Esophagus muscularis mucosa (tissue), 4 donors: ENCODE measurements around the gene SGK2. TPM values are rescaled to one million over a fixed set of nuclear protein-coding genes. Genes with fewer than 3 reads are reported as not detected.

Experiments used
- DNase-seq: peaks from one replicate; pipeline ENCODE4 v3.0.0-alpha.2; 2017; ENCODE audit errors: extremely low spot score
- H3K27ac ChIP-seq, 4 donors: fragments of 200-600 bp; sonication (generic); replicated peaks in 1 of 4; 1 replicate in 3 of 4; 2 replicates in 1 of 4; pipeline ENCODE4 v1.5.1; 2016 to 2019; ENCODE audit warnings: mild to moderate bottlenecking in 1 of 4
- H3K27me3 ChIP-seq, 4 donors: fragments of 200-600 bp; sonication (generic); one replicate each; pipeline versions ENCODE4 v1.5.1 to v1.6.0; 2016 to 2019
- H3K36me3 ChIP-seq, 4 donors: fragments of 200-600 bp; sonication (generic); one replicate each; pipeline ENCODE4 v1.5.1; 2016 to 2019
- H3K4me1 ChIP-seq, 4 donors: fragments of 200-600 bp; sonication (generic); one replicate each; pipeline ENCODE4 v1.5.1; 2016 to 2019
- H3K4me3 ChIP-seq, 4 donors: fragments of 200-600 bp; sonication (generic); 1 replicate in 2 of 4; 2 replicates in 2 of 4; pipeline ENCODE4 v1.5.1; 2016 to 2019; ENCODE audit warnings: mild to moderate bottlenecking in 4 of 4, moderate library complexity in 1 of 4
- H3K9me3 ChIP-seq, 4 donors: fragments of 200-600 bp; sonication (generic); 1 replicate in 3 of 4; 2 replicates in 1 of 4; pipeline ENCODE4 v1.5.1; 2016 to 2019
- EP300 ChIP-seq: sonication (generic); formaldehyde crosslinking; IDR thresholded peaks from one replicate; pipeline ENCODE4 v1.6.1; 2017; ENCODE audit warnings: antibody characterized with exemption
- POLR2A ChIP-seq: fragments of 450-650 bp; IDR thresholded peaks from one replicate; pipeline ENCODE4 v1.6.1; 2017; ENCODE audit warnings: antibody characterized with exemption, moderate library complexity, mild to moderate bottlenecking, low read depth
- POLR2AphosphoS5 ChIP-seq, 2 donors: sonication (generic); formaldehyde crosslinking; IDR thresholded peaks; one replicate each; pipeline ENCODE4 v1.6.1; 2017; ENCODE audit warnings: antibody characterized with exemption in 2 of 2
- WGBS: methylation state at CpG from one replicate; pipeline ENCODE4 v1.1.5; 2018; 5-methylcytosine and 5-hydroxymethylcytosine counted together
- intact Hi-C: fragments of 100-400 bp; cut with DNase I; formaldehyde crosslinking; loops from one replicate; pipeline ENCODE4 v1.15.1; 2023
- total RNA-seq, 4 donors: library from RNA; depleted of rRNA; stranded (reverse); fragments of >200 nt; gene quantifications; one replicate each; pipeline versions ENCODE4 v1.1.0 to v1.2.1, GENCODE V29; 2016
- TF ChIP-seq, protein P1 (sequence below), 3 experiments: fragments of 200-600 bp in 2 of 3; fragments of 450-650 bp in 1 of 3; sonication (generic) in 2 of 3; IDR thresholded peaks; one replicate each; pipeline ENCODE4 v1.5.1; 2017 to 2019; ENCODE audit warnings: antibody characterized with exemption in 3 of 3, mild to moderate bottlenecking in 2 of 3, moderate library complexity in 1 of 3

SGK2 gene
- total RNA-seq, 4 donors from 2014 or later, result 0.42 to 1.3 (median 0.66) TPM; not detected in 1

DNA sequence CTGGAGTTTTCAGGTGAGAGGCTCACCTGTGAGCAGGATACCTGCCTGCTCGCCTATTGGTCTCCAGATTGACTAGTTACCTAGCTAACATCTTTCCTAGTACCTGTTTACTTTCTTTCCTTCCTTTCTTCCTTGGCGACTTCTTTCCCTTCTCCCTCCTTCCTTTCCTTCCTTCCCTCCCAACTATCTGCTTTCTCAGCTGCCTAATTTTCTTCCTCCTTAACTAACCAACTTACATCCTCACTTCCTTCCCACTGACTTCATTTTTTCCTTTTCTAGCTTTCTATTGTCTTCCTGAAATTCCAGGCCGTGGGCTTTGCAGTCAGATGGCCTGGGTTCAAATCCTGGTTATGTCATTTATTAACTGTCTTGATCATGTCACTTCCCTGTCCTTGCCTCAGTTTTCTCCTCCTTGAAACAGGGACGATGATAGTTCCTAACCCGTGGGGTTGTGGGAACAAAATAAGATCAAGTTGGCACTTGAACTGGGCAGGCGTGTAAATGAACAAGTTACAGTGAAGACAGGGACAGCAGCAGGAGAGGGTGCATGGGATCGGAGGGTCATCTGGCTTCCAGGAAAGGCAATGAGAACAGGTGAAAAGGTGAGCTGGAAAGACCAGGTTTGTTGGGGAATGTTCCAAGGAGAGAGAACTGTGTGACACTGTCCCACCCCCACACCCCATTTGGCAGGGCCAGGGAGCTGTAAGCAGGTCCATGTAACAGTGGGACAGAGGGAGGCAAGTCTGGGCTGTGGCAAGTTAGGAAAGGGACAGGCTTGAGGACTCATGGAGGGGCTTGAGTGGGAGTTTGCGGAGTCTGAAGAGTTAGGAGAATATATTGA is 540 bp downstream of the SGK2 start:
- TF ChIP-seq POLR2A, result no peak
- TF ChIP-seq POLR2AphosphoS5 (IDR thresholded peaks at IDR 0.05), result no peak
- TF ChIP-seq, protein P1, sequence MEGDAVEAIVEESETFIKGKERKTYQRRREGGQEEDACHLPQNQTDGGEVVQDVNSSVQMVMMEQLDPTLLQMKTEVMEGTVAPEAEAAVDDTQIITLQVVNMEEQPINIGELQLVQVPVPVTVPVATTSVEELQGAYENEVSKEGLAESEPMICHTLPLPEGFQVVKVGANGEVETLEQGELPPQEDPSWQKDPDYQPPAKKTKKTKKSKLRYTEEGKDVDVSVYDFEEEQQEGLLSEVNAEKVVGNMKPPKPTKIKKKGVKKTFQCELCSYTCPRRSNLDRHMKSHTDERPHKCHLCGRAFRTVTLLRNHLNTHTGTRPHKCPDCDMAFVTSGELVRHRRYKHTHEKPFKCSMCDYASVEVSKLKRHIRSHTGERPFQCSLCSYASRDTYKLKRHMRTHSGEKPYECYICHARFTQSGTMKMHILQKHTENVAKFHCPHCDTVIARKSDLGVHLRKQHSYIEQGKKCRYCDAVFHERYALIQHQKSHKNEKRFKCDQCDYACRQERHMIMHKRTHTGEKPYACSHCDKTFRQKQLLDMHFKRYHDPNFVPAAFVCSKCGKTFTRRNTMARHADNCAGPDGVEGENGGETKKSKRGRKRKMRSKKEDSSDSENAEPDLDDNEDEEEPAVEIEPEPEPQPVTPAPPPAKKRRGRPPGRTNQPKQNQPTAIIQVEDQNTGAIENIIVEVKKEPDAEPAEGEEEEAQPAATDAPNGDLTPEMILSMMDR (IDR thresholded peaks at IDR 0.05), result no peak
- TF ChIP-seq EP300, result no peak
- Histone ChIP-seq H3K4me3 (no peak overlapping the region), H3K27ac (no peak overlapping the region), H3K36me3 (no peaks in the 10 kb centered on the region), H3K9me3 (no peaks in the 10 kb centered on the region), H3K27me3 (no peaks in the 10 kb centered on the region), H3K4me1 (no peaks in the 10 kb centered on the region)
- 85% methylated on average over 8 of the region's 8 CpGs for WGBS
- DNase-seq, result no peak
- intact Hi-C loops, result no loop called here

DNA sequence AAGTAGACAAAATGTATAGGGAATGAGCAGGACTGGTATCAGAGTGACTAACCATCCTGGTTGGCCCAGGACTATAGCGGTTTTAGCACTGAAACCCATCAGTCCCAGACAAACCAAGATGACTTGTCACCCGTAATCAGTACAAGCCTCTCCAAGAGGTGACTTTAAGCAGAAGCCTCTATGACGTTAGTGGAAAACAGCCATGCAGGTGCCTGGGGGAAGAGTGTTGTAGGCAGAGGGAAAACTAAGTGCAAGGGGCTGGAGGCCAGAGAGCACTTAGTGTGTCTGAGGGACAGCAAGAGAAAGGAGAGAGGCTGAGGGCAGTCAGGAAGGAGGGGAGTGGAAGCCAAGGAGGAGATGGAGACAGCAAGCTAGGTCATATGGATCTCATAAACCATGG is 2.1 kb downstream of the SGK2 start:
- no peaks in the 10 kb centered on the region for H3K36me3 ChIP-seq
- H3K9me3 ChIP-seq, result no peaks in the 10 kb centered on the region
- H3K4me3 ChIP-seq, result no peak overlapping the region
- TF ChIP-seq POLR2AphosphoS5 (IDR thresholded peaks at IDR 0.05), result no peak
- TF ChIP-seq EP300, result no peak
- TF ChIP-seq, protein P1 (IDR thresholded peaks at IDR 0.05), result no peak
- TF ChIP-seq POLR2A, result no peak
- no peak for DNase-seq
- WGBS, result 91% methylated on average over 3 of the region's 3 CpGs
- intact Hi-C loops, result no loop called here
- H3K27ac ChIP-seq, result no peak overlapping the region
- H3K4me1 ChIP-seq, result no peaks in the 10 kb centered on the region
- H3K27me3 ChIP-seq, result no peaks in the 10 kb centered on the region

- H3K9me3 ChIP-seq, result no peaks in the 10 kb centered on the region
- no peak overlapping the region for H3K27ac ChIP-seq
- DNase-seq, result no peak
- 54% methylated on average over 3 of the region's 3 CpGs for WGBS
- TF ChIP-seq, protein P1 (IDR thresholded peaks at IDR 0.05), result no peak
- TF ChIP-seq EP300 (no peak), POLR2A (no peak), POLR2AphosphoS5 (IDR thresholded peaks at IDR 0.05) (no peak)
- intact Hi-C loops, result no loop called here
- no peaks in the 10 kb centered on the region for H3K27me3 ChIP-seq
- H3K36me3 ChIP-seq, result no peaks in the 10 kb centered on the region
- H3K4me3 ChIP-seq, result no peak overlapping the region
- H3K4me1 ChIP-seq, result no peaks in the 10 kb centered on the region
Measured at GRCh38 chr20:43563429-43563828, 4.6 kb downstream of the SGK2 start.

- H3K4me3 ChIP-seq, result no peak overlapping the region
- H3K36me3 ChIP-seq, result no peaks in the 10 kb centered on the region
- no peaks in the 10 kb centered on the region for H3K4me1 ChIP-seq
- H3K9me3 ChIP-seq, result no peaks in the 10 kb centered on the region
- no peaks in the 10 kb centered on the region for H3K27me3 ChIP-seq
- intact Hi-C loops, result no loop called here
- WGBS, result 100% methylated on average over 2 of the region's 7 CpGs
- no peak overlapping the region for H3K27ac ChIP-seq
- no peak for DNase-seq
- TF ChIP-seq POLR2A (no peak), EP300 (no peak)
- TF ChIP-seq, protein P1 (IDR thresholded peaks at IDR 0.05), result no peak
Measured at GRCh38 chr20:43563991-43564390, 5.2 kb downstream of the SGK2 start.

DNA sequence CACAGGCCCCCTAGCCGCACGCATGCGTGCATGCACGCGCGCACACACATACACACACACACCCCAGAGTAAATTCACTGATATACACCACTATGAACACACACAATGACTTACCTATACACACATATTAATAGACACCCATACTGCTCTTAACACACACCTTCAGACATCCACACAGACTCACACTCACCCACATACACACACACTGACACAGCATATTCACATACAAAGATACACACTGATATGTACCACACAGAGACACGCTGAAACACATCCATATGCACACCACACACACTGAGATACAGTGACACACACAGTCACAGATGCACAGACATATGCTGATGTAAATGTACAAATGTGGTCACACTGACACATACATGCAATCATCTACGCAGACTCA is 5.6 kb downstream of the SGK2 start:
- Histone ChIP-seq H3K4me3 (no peak overlapping the region), H3K36me3 (no peaks in the 10 kb centered on the region), H3K4me1 (no peaks in the 10 kb centered on the region), H3K9me3 (no peaks in the 10 kb centered on the region), H3K27me3 (no peaks in the 10 kb centered on the region), H3K27ac (no peak overlapping the region)
- TF ChIP-seq POLR2AphosphoS5 (IDR thresholded peaks at IDR 0.05) (no peak), EP300 (no peak), POLR2A (no peak)
- TF ChIP-seq, protein P1 (IDR thresholded peaks at IDR 0.05), result no peak
- WGBS, result 97% methylated on average over 8 of the region's 8 CpGs
- intact Hi-C loops, result no loop called here
- no peak for DNase-seq
